ENCODE data around the gene MMP17. TPM values are rescaled to one million over a fixed set of nuclear protein-coding genes. Genes with fewer than 3 reads are reported as not detected.

Gene MMP17
- total and polyA plus RNA-seq, 4 donors: 0.17 to 0.37 (median 0.24) TPM; not detected in 1

DNA sequence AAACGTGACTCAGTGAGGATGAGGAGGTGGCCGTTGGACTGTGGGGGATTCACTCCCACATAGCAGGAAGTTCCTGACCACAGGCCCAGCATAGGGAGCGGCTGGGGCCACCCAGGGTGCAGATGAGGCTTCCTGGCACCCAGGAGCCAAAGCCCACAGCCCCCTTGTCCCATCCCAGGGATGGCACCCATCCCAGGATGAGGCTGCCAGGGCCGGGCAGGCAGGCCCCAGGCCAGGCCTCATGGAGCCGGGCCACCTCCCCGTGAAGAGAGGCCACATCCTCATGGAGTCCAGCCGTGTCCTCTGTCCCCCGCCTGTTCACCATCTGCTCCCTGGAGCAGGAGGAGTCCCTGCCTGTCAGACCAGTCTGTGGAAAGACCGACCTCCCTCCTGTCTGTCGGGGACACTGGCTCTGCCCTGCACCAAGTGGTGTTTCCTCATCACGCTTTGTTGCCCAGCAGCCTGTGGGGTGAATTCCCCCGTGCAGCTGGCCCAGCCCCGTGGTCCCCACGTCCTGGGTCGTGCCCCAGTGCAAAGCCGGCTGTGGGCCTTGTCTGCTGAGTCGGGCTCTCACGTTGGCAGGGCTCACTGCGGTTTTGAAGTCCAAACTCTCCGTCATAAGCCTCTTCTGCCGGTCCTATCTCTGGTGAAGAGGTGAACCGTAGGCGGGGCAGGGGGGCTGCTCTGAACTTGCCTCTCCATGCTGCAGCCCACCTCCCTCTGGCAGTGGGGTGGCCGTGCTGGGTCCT is 24.5 kb downstream of the MMP17 start:
- H3K36me3 ChIP-seq (ENCODE audit: control insufficient read depth in 4 of 4, insufficient read depth in 3 of 4, low read depth in 1 of 4, low read length in 3 of 4): no peaks in the 10 kb centered on the region
- no peak overlapping the region for H3K4me3 ChIP-seq (ENCODE audit: low read depth in 1 of 3, low read length in 3 of 3)
- no peaks in the 10 kb centered on the region for H3K27me3 ChIP-seq (ENCODE audit: control insufficient read depth in 4 of 4, insufficient read depth in 4 of 4, low read length in 3 of 4)
- no peak overlapping the region for H3K9ac ChIP-seq (ENCODE audit: low read depth in 1 of 2, low read length in 2 of 2)
- no peak overlapping the region for H3K27ac ChIP-seq (ENCODE audit: low read depth in 1 of 2, low read length in 2 of 2)
- TF ChIP-seq SP1 (IDR thresholded peaks at IDR 0.05) (no peak), FOXA1 (IDR thresholded peaks at IDR 0.05) (no peak), GABPA (IDR thresholded peaks at IDR 0.05 in 1 of 2, conservative IDR thresholded peaks at IDR 0.05 in 1 of 2) (no peak)
- TF ChIP-seq, protein P1, sequence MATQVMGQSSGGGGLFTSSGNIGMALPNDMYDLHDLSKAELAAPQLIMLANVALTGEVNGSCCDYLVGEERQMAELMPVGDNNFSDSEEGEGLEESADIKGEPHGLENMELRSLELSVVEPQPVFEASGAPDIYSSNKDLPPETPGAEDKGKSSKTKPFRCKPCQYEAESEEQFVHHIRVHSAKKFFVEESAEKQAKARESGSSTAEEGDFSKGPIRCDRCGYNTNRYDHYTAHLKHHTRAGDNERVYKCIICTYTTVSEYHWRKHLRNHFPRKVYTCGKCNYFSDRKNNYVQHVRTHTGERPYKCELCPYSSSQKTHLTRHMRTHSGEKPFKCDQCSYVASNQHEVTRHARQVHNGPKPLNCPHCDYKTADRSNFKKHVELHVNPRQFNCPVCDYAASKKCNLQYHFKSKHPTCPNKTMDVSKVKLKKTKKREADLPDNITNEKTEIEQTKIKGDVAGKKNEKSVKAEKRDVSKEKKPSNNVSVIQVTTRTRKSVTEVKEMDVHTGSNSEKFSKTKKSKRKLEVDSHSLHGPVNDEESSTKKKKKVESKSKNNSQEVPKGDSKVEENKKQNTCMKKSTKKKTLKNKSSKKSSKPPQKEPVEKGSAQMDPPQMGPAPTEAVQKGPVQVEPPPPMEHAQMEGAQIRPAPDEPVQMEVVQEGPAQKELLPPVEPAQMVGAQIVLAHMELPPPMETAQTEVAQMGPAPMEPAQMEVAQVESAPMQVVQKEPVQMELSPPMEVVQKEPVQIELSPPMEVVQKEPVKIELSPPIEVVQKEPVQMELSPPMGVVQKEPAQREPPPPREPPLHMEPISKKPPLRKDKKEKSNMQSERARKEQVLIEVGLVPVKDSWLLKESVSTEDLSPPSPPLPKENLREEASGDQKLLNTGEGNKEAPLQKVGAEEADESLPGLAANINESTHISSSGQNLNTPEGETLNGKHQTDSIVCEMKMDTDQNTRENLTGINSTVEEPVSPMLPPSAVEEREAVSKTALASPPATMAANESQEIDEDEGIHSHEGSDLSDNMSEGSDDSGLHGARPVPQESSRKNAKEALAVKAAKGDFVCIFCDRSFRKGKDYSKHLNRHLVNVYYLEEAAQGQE (IDR thresholded peaks at IDR 0.05): no peak
- no peaks in the 10 kb centered on the region for H3K9me3 ChIP-seq (ENCODE audit: control insufficient read depth in 4 of 4, low read length in 3 of 4)
- peaks cover 0 to 8% (median 0%) of the 10 kb centered on the region in 4 donors for H3K4me1 ChIP-seq (ENCODE audit: control insufficient read depth in 4 of 4, insufficient read depth in 4 of 4, low read length in 3 of 4)
- DNase-seq (ENCODE audit: low spot score): no peak
- WGBS: 64% methylated on average over 24 of the region's 24 CpGs

DNA sequence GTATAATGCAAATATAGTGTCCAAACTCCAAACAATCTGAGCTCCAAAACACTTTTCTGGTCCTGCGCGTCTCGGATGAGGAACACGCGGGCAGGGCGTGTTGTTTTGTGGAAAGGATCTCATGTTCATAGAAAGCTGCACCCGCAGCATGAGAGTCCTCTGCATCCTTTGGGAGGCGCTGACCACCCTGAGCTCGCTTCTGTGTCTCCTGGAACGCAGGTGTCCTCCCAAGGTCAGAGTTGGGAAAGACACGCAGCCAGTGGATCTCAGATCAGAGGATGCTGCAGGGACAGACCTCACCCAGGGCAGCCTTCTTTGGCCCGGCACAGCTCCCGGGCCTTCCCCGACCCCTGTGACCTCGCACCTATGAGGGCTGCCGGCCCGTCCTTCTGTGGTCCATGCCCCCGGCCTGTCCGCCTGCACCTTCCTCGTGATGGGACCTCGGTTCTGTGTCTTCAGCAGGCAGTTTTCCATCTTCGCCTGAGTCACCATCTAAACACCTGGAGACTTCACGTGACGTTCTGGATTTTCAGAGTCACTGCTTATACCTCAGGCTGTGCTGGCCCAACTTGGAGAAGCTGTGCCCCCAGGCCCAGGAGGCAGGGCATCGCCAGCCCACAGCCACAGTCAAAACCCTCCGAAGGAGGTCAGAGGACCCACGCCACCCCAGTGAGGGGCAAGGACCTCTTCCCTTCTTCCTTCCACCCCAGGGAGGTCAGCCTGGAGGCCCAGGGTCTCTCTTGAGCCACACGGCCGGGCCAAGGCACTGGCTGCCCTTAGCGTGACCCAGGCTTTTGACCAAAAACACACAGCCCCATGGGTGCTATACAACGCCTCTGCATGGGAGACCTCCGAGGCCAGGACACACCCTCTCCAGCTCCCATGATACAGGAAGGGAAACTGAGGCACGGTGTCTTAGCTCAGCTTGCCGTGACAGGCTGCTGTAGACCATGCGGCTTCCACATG is 25.9 kb downstream of the MMP17 start:
- no peak for DNase-seq (ENCODE audit: low spot score)
- WGBS: 87% methylated on average over 35 of the region's 35 CpGs
- Histone ChIP-seq H3K27ac (ENCODE audit: low read depth in 1 of 2, low read length in 2 of 2) (no peak overlapping the region), H3K9ac (ENCODE audit: low read depth in 1 of 2, low read length in 2 of 2) (no peak overlapping the region), H3K36me3 (ENCODE audit: control insufficient read depth in 4 of 4, insufficient read depth in 3 of 4, low read depth in 1 of 4, low read length in 3 of 4) (no peaks in the 10 kb centered on the region), H3K4me1 (ENCODE audit: control insufficient read depth in 4 of 4, insufficient read depth in 4 of 4, low read length in 3 of 4) (peaks cover 0 to 8% (median 0%) of the 10 kb centered on the region in 4 donors), H3K4me3 (ENCODE audit: low read depth in 1 of 3, low read length in 3 of 3) (no peak overlapping the region), H3K9me3 (ENCODE audit: control insufficient read depth in 4 of 4, low read length in 3 of 4) (no peaks in the 10 kb centered on the region), H3K27me3 (ENCODE audit: control insufficient read depth in 4 of 4, insufficient read depth in 4 of 4, low read length in 3 of 4) (no peaks in the 10 kb centered on the region)
- TF ChIP-seq, protein P1 (IDR thresholded peaks at IDR 0.05): no peak
- TF ChIP-seq, protein P2, sequence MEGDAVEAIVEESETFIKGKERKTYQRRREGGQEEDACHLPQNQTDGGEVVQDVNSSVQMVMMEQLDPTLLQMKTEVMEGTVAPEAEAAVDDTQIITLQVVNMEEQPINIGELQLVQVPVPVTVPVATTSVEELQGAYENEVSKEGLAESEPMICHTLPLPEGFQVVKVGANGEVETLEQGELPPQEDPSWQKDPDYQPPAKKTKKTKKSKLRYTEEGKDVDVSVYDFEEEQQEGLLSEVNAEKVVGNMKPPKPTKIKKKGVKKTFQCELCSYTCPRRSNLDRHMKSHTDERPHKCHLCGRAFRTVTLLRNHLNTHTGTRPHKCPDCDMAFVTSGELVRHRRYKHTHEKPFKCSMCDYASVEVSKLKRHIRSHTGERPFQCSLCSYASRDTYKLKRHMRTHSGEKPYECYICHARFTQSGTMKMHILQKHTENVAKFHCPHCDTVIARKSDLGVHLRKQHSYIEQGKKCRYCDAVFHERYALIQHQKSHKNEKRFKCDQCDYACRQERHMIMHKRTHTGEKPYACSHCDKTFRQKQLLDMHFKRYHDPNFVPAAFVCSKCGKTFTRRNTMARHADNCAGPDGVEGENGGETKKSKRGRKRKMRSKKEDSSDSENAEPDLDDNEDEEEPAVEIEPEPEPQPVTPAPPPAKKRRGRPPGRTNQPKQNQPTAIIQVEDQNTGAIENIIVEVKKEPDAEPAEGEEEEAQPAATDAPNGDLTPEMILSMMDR (IDR thresholded peaks at IDR 0.05; ENCODE audit: low read depth, low read length, missing input control): no peak
- TF ChIP-seq, protein P3, sequence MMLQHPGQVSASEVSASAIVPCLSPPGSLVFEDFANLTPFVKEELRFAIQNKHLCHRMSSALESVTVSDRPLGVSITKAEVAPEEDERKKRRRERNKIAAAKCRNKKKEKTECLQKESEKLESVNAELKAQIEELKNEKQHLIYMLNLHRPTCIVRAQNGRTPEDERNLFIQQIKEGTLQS (IDR thresholded peaks at IDR 0.05): no peak
- TF ChIP-seq FOXA1 (IDR thresholded peaks at IDR 0.05) (no peak), TAF1 (conservative IDR thresholded peaks at IDR 0.05) (no peak), RXRA (IDR thresholded peaks at IDR 0.05) (no peak), SP1 (IDR thresholded peaks at IDR 0.05) (no peak)
